ENCODE data around the gene HCRTR1. TPM values are rescaled to one million over a fixed set of nuclear protein-coding genes. Genes with fewer than 3 reads are reported as not detected.
A peak's percentile ranks its signal among the peaks of the same experiment; 100 is the strongest.

Gene HCRTR1
- total RNA-seq, 1 donor from 2014 or later = 0.98 TPM

DNA sequence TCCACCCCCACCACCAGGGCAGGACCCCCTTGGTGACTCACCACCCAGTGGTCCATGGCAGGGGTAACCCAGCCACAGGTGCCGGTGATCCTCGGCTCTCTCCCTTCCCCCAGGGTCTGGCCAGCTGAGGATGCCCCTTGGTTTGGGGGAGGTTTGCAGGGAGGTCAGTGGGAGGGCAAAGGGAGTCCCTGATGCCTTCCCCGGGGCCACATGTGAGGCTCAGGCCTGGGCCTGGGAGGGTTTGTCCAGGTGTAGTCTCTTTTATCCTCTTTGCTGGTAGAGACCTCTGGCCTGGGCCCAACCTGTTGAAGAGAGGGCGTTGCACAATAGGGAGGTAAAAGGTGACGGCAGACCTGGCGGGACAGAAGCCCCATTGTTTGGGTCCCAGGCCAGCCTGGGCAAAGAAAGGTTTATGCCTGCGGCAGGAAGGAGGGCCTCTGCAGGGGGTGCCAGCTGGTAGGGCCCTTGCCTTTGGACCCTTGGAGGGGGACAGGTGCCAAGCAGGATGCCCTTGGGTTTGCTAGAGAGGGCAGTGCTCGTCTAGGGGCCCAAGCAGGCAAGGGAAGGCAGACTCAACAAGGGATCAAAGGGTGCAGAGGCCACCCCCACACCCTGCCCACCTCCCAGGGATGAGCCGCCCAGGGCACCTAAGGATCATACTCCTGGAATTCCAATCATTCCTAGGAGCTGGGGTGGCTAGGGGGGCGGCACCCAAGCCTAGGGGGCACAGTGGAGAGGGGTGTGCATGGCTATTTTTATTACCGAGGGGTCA lies 41.9 kb upstream of the HCRTR1 start:
- H3K4me1 Mint-ChIP-seq = peaks cover 54% of the 10 kb centered on the region
- H3K27me3 Mint-ChIP-seq (ENCODE audit: low read depth) = no peaks in the 10 kb centered on the region
- H3K27ac Mint-ChIP-seq = peak overlapping the region; percentile 95
- no peak for DNase-seq (ENCODE audit: low spot score in 2 of 2, unreplicated experiment in 2 of 2)
- no peak overlapping the region for H3K4me3 Mint-ChIP-seq
- TF ChIP-seq, protein P1, sequence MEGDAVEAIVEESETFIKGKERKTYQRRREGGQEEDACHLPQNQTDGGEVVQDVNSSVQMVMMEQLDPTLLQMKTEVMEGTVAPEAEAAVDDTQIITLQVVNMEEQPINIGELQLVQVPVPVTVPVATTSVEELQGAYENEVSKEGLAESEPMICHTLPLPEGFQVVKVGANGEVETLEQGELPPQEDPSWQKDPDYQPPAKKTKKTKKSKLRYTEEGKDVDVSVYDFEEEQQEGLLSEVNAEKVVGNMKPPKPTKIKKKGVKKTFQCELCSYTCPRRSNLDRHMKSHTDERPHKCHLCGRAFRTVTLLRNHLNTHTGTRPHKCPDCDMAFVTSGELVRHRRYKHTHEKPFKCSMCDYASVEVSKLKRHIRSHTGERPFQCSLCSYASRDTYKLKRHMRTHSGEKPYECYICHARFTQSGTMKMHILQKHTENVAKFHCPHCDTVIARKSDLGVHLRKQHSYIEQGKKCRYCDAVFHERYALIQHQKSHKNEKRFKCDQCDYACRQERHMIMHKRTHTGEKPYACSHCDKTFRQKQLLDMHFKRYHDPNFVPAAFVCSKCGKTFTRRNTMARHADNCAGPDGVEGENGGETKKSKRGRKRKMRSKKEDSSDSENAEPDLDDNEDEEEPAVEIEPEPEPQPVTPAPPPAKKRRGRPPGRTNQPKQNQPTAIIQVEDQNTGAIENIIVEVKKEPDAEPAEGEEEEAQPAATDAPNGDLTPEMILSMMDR (IDR thresholded peaks at IDR 0.05; ENCODE audit: unreplicated experiment) = no peak
- H3K36me3 Mint-ChIP-seq = no peaks in the 10 kb centered on the region
- H3K9me3 Mint-ChIP-seq = no peaks in the 10 kb centered on the region

DNA sequence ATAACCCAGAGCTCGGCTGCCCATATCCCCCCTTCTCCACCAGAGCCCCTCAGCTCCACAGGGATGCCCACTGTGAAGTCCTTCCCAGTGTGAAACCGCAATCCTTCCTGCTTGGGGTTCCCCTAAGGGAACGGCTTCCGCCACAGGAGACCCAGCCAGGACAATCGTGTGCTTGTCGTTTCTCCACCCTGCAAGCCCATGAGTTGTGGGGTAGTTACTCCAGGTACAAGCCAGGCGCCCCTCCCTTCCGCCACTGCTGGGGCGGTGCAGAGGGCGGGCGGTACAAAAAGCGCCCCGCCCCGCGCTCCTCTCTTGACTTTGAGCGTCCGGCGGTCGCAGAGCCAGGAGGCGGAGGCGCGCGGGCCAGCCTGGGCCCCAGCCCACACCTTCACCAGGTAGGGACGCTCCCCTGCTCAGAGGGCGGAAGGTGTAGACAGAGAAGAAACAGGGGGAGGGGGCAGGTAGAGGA lies 41.3 kb upstream of the HCRTR1 start, which contains the start of gene TINAGL1:
TINAGL1 (plus strand) TSS at position 315 of the 469 bp plus-strand sequence. CDS start 634 bp downstream, outside the sequence.
- TF ChIP-seq, protein P1 (IDR thresholded peaks at IDR 0.05; ENCODE audit: unreplicated experiment) = no peak
- Mint-ChIP-seq H3K4me1 (peaks cover 47% of the 10 kb centered on the region), H3K27me3 (ENCODE audit: low read depth) (no peaks in the 10 kb centered on the region), H3K36me3 (peaks cover 3% of the 10 kb centered on the region), H3K27ac (peak within 1 kb of the TSS; percentile 95), H3K4me3 (no peak within 1 kb of the TSS), H3K9me3 (no peaks in the 10 kb centered on the region)
- DNase-seq (ENCODE audit: low spot score in 2 of 2, unreplicated experiment in 2 of 2) = peak in 1 of 2 experiments; percentile 65

DNA sequence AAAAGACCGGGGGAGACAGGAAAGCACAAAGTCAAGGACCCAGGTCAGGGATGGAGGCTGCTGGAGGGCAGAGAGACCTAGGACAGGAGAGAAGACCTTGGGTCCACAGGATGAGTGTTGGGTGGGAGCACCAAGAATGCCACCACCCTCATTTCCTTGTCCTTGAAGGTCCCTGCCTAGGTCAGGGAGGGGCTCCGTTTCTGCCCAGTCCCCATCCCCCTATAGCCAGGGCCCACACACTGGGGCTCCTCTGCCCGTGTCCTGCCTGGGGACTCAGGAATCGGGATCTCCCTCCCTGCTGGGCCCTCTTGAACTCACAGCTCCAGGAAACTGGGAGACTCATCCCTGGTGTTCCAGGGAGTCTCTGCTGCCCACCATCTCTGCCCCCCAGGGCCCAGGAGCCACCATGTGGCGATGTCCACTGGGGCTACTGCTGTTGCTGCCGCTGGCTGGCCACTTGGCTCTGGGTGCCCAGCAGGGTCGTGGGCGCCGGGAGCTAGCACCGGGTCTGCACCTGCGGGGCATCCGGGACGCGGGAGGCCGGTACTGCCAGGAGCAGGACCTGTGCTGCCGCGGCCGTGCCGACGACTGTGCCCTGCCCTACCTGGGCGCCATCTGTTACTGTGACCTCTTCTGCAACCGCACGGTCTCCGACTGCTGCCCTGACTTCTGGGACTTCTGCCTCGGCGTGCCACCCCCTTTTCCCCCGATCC lies 40.6 kb upstream of the HCRTR1 start:
- H3K4me1 Mint-ChIP-seq = peaks cover 40% of the 10 kb centered on the region
- H3K27me3 Mint-ChIP-seq (ENCODE audit: low read depth) = no peaks in the 10 kb centered on the region
- peaks cover 3% of the 10 kb centered on the region for H3K36me3 Mint-ChIP-seq
- no peak overlapping the region for H3K4me3 Mint-ChIP-seq
- no peak for DNase-seq (ENCODE audit: low spot score in 2 of 2, unreplicated experiment in 2 of 2)
- H3K27ac Mint-ChIP-seq = peak overlapping the region; percentile 95
- H3K9me3 Mint-ChIP-seq = no peaks in the 10 kb centered on the region
- TF ChIP-seq, protein P1 (IDR thresholded peaks at IDR 0.05; ENCODE audit: unreplicated experiment) = no peak

DNA sequence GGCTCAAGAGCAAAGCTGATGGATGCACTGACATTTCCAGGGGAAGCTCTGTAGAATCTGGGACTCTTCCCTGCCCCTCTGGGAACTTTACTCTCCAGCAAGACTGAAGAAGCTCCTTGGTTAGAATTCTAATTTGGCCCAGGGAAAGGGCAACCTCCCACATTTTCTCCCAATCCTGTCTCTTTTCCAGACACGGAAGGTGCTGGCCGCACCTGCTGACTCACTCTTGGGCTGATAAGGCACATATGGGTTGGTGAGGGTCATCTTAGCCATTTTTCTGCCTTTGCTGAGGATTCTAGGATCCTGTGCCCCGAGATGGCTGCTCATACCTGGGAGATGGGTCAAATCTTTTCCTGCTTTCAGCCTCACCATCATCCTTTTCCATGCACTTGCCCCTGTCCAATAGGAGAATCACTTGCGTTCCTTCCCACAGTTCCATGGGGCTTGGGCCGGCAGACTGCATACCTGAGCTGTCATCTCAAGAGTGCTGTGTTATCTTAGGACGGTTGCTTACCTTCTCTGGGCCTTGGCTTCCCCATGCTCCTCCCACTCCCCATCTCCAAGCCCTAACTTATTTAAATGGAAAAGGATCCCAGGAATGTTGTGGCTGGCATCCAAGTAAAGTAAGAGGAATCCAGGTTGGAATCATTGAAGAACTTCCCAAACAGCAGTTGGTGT lies 39.8 kb upstream of the HCRTR1 start:
- Mint-ChIP-seq H3K27ac (no peak overlapping the region), H3K9me3 (no peaks in the 10 kb centered on the region), H3K27me3 (ENCODE audit: low read depth) (no peaks in the 10 kb centered on the region), H3K36me3 (peaks cover 8% of the 10 kb centered on the region), H3K4me3 (no peak overlapping the region), H3K4me1 (peaks cover 41% of the 10 kb centered on the region)
- no peak for DNase-seq (ENCODE audit: low spot score in 2 of 2, unreplicated experiment in 2 of 2)
- TF ChIP-seq, protein P1 (IDR thresholded peaks at IDR 0.05; ENCODE audit: unreplicated experiment) = no peak

DNA sequence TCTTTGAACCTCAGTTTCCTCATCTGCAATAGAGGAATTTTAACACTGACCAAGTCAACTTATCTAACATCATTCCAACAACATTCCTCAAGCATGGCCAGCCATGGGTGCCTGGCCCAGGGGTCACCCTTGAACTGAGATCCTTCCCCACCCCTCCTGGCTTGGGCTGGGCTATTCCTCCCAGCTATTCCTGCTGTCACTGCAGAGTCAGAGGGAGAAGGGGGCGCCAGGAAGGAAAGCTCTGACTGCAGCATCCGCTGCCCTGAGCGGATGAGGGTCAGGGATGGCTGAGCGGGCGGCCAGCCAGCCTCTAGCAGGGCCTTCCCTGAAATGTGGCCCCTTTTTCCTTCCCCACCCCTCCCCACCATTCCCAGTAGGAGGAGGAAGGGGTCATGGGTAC lies 38.1 kb upstream of the HCRTR1 start:
- H3K4me3 Mint-ChIP-seq = no peak overlapping the region
- H3K9me3 Mint-ChIP-seq = no peaks in the 10 kb centered on the region
- no peak overlapping the region for H3K27ac Mint-ChIP-seq
- H3K4me1 Mint-ChIP-seq = peaks cover 41% of the 10 kb centered on the region
- H3K27me3 Mint-ChIP-seq (ENCODE audit: low read depth) = no peaks in the 10 kb centered on the region
- DNase-seq (ENCODE audit: low spot score in 2 of 2, unreplicated experiment in 2 of 2) = no peak
- TF ChIP-seq, protein P1 (IDR thresholded peaks at IDR 0.05; ENCODE audit: unreplicated experiment) = no peak
- peaks cover 8% of the 10 kb centered on the region for H3K36me3 Mint-ChIP-seq

Data from mesothelial cell of epicardium (in vitro differentiated cells).